C4-2B (cell line): ENCODE results near the gene CADPS2.

ENCODE experiments used
- ZFX ChIP-seq: fragments of 450-650 bp; IDR thresholded peaks from 2 replicates; pipeline ENCODE4 v1.6.1; 2017
- TF ChIP-seq, protein P1 (sequence below): fragments of 450-650 bp; conservative IDR thresholded peaks from 2 replicates; pipeline ENCODE4 v1.5.1; 2017; ENCODE audit warnings: mild to moderate bottlenecking

GRCh38 chr7:122423591-122423990, 462.7 kb downstream of the CADPS2 start:
- TF ChIP-seq, protein P1, sequence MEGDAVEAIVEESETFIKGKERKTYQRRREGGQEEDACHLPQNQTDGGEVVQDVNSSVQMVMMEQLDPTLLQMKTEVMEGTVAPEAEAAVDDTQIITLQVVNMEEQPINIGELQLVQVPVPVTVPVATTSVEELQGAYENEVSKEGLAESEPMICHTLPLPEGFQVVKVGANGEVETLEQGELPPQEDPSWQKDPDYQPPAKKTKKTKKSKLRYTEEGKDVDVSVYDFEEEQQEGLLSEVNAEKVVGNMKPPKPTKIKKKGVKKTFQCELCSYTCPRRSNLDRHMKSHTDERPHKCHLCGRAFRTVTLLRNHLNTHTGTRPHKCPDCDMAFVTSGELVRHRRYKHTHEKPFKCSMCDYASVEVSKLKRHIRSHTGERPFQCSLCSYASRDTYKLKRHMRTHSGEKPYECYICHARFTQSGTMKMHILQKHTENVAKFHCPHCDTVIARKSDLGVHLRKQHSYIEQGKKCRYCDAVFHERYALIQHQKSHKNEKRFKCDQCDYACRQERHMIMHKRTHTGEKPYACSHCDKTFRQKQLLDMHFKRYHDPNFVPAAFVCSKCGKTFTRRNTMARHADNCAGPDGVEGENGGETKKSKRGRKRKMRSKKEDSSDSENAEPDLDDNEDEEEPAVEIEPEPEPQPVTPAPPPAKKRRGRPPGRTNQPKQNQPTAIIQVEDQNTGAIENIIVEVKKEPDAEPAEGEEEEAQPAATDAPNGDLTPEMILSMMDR: no peak
- no peak for TF ChIP-seq ZFX
